Endothelial cell of umbilical vein (primary cell): ENCODE results near the gene CLEC20A. TPM values are rescaled to one million over a fixed set of nuclear protein-coding genes. Genes with fewer than 3 reads are reported as not detected.

Experiments
- BruUV-seq: library from RNA; stranded (reverse); fragments of 400-500 nt; replicated peaks from 2 replicates; lab custom pipeline; 2021; lab: Mats Ljungman, UMichigan
- CTCF ChIA-PET: fragments of 300-600, 350-600 bp; sonication (Branson Sonifier 250); formaldehyde crosslinking; loops from one replicate; lab custom pipeline; 2021; ENCODE audit warnings: antibody characterized with exemption, inconsistent platforms; lab: Charles Lee
- POLR2A ChIA-PET: fragments of 300-600, 350-600 bp; sonication (Branson Sonifier 250); formaldehyde crosslinking; loops from one replicate; lab custom pipeline; 2021; ENCODE audit warnings: antibody characterized with exemption, inconsistent platforms; lab: Charles Lee
- DNase-seq: peaks from one replicate; pipeline ENCODE4 v3.0.0-alpha.2; 2011; ENCODE audit warnings: low read depth, low spot score
- FAIRE-seq: peaks from 2 replicates; lab custom pipeline; 2011; peaks lifted over from hg19 to GRCh38; lab: Jason Lieb, UNC
- H2AFZ ChIP-seq: 2 replicates; pipeline ENCODE4 v1.6.0; 2012; ENCODE audit warnings: low read depth, low read length, control low read depth, inconsistent platforms
- H3K27ac ChIP-seq: 2 replicates; pipeline ENCODE4 v1.5.1; 2011; ENCODE audit warnings: low read depth, mild to moderate bottlenecking, control low read depth, low read length, moderate library complexity; ENCODE audit not compliant: insufficient read depth
- H3K27me3 ChIP-seq, 2 experiments: 2 replicates each; pipeline versions ENCODE4 v1.6.0 to v1.6.1; 2011; ENCODE audit warnings: low read length in 2 of 2, mixed read lengths in 1 of 2; ENCODE audit not compliant: control insufficient read depth in 2 of 2, insufficient read depth in 2 of 2
- H3K36me3 ChIP-seq, 2 experiments: 2 replicates in 1 of 2; 3 replicates in 1 of 2; pipeline ENCODE4 v1.5.1; 2011; ENCODE audit warnings: low read length in 2 of 2, mild to moderate bottlenecking in 1 of 2, moderate library complexity in 1 of 2; ENCODE audit not compliant: control insufficient read depth in 2 of 2, insufficient read depth in 2 of 2; ENCODE audit errors: extremely low read depth in 1 of 2
- H3K4me1 ChIP-seq: 3 replicates; pipeline ENCODE4 v1.5.1; 2011; ENCODE audit warnings: mild to moderate bottlenecking, low read length; ENCODE audit not compliant: control insufficient read depth, insufficient read depth; ENCODE audit errors: extremely low read depth
- H3K4me2 ChIP-seq: 2 replicates; pipeline ENCODE4 v1.6.1; 2011; ENCODE audit warnings: low read length, control low read depth, mixed read lengths; ENCODE audit not compliant: insufficient read depth
- H3K4me3 ChIP-seq, 3 experiments: fragments of 200-600 bp in 1 of 3; sonication (generic), shearing (Covaris generic) in 1 of 3; replicated peaks in 1 of 3; 2 replicates each; pipeline ENCODE4 v1.5.1; 2011 to 2016; ENCODE audit warnings: control low read depth in 3 of 3, low read length in 3 of 3, mild to moderate bottlenecking in 2 of 3, inconsistent platforms in 1 of 3, low read depth in 1 of 3, moderate library complexity in 1 of 3; ENCODE audit not compliant: insufficient read depth in 1 of 3
- H3K79me2 ChIP-seq: 2 replicates; pipeline ENCODE4 v1.6.0; 2012; ENCODE audit warnings: low read length, inconsistent platforms; ENCODE audit not compliant: control insufficient read depth, insufficient read depth
- H3K9ac ChIP-seq: replicated peaks from 2 replicates; pipeline ENCODE3; 2011; ENCODE audit warnings: low read length, control low read depth; ENCODE audit not compliant: insufficient read depth; ENCODE audit errors: extremely low read depth
- H3K9me1 ChIP-seq: replicated peaks from 3 replicates; pipeline ENCODE4 v1.6.0; 2011; ENCODE audit warnings: mild to moderate bottlenecking, low read length; ENCODE audit not compliant: control insufficient read depth, insufficient read depth; ENCODE audit errors: extremely low read depth
- H3K9me3 ChIP-seq: replicated peaks from 2 replicates; pipeline ENCODE4 v1.5.1; 2012; ENCODE audit warnings: low read length, inconsistent platforms; ENCODE audit not compliant: control insufficient read depth, insufficient read depth
- H4K20me1 ChIP-seq: replicated peaks from 2 replicates; pipeline ENCODE3; 2011; ENCODE audit warnings: mild to moderate bottlenecking, low read length; ENCODE audit not compliant: control insufficient read depth, insufficient read depth; ENCODE audit errors: extremely low read depth
- EZH2 ChIP-seq: IDR thresholded peaks from 2 replicates; pipeline ENCODE4 v1.6.1; 2012; ENCODE audit warnings: borderline replicate concordance, low read depth, mild to moderate bottlenecking, moderate library complexity, low read length, inconsistent platforms; ENCODE audit not compliant: severe bottlenecking
- FOS ChIP-seq: IDR thresholded peaks from 2 replicates; pipeline ENCODE4 v1.6.1; 2011; ENCODE audit warnings: mild to moderate bottlenecking, low read length, moderate library complexity, borderline replicate concordance; ENCODE audit not compliant: insufficient read depth
- GATA2 ChIP-seq: IDR thresholded peaks from 2 replicates; pipeline ENCODE4 v1.7.0; 2011; ENCODE audit warnings: low read depth, mild to moderate bottlenecking, moderate library complexity, mixed read lengths, low read length; ENCODE audit not compliant: insufficient read length, insufficient read depth
- JUN ChIP-seq: IDR thresholded peaks from 2 replicates; pipeline ENCODE4 v1.6.1; 2011; ENCODE audit warnings: borderline replicate concordance, low read depth; ENCODE audit not compliant: insufficient read length, insufficient read depth
- MYC ChIP-seq: IDR thresholded peaks from one replicate; pipeline ENCODE4 v1.6.1; 2011; ENCODE audit warnings: mild to moderate bottlenecking, low read depth, low read length
- POLR2A ChIP-seq: IDR thresholded peaks from 2 replicates; pipeline ENCODE4 v1.6.1; 2012; ENCODE audit warnings: low read depth, mild to moderate bottlenecking, control low read depth, low read length
- POLR2AphosphoS5 ChIP-seq: IDR thresholded peaks from 2 replicates; pipeline ENCODE4 v1.6.1; 2012; ENCODE audit warnings: low read depth, mild to moderate bottlenecking, control low read depth, low read length, moderate library complexity; ENCODE audit not compliant: insufficient read depth
- dilution Hi-C: fragments of 300-500 bp; cut with MboI; formaldehyde crosslinking; loops from one replicate; pipeline ENCODE4 v1.15.0; 2019; ENCODE audit warnings: low sequenced_read_pairs; ENCODE audit not compliant: extremely low pct_ligation_motif_present
- intact Hi-C: fragments of 100-400 bp; cut with micrococcal nuclease; formaldehyde crosslinking; loops from one replicate; pipeline ENCODE4 v1.10.0; 2022
- polyA plus RNA-seq, 4 experiments: library from polyadenylated mRNA; depleted of rRNA in 3 of 4; stranded (reverse) in 3 of 4; unstranded in 1 of 4; fragments of >200 nt; gene quantifications; 2 replicates each; pipeline versions ENCODE4 v1.2.1 to v1.2.3, GENCODE V29; 2011 to 2012; ENCODE audit warnings: missing spikeins in 1 of 4
- total RNA-seq: library from RNA; stranded (reverse); gene quantifications from 2 replicates; pipeline ENCODE4 v1.2.3, GENCODE V29; 2021
- TF ChIP-seq, protein P1 (sequence below), 2 donors: IDR thresholded peaks; 1 replicate in 1 of 2; 2 replicates in 1 of 2; pipeline ENCODE4 v1.5.1; 2011; ENCODE audit warnings: low read length in 2 of 2, mild to moderate bottlenecking in 2 of 2, moderate library complexity in 2 of 2, control low read depth in 1 of 2, inconsistent platforms in 1 of 2, low read depth in 1 of 2; ENCODE audit not compliant: insufficient read depth in 1 of 2; ENCODE audit errors: extremely low read depth in 1 of 2
- TF ChIP-seq, protein P2 (sequence below): IDR thresholded peaks from 2 replicates; pipeline ENCODE4 v1.6.1; 2011; ENCODE audit not compliant: insufficient read depth, insufficient read length

Gene CLEC20A
- total and polyA plus RNA-seq, 2 donors (not counting 3 experiments of a cell fraction or from before 2014, with no cell fraction given) = not detected

DNA sequence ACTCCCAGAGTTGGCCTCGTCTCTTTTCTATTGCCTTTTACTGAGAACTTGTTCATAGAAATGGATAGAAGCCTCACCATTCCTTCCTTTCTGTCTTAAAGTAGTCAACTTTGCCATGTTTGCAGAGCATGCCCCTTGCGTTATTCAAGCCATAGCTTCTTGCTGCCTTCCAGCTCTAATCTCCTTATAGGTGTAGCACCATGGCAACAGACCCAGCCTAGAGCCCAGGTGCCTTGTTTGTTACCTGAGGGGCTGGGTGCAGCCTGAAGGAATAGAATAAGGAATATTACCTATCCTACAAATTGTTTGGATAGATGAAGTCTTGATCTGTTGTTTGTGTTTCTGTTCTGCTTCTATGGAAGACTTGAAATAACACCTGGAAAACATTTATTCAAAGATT lies 59.9 kb downstream of the CLEC20A start:
- Histone ChIP-seq H3K9me1 (no peaks in the 10 kb centered on the region), H3K4me2 (no peak overlapping the region), H3K36me3 (peaks cover 0 to 3% of the 10 kb centered on the region in 2 experiments), H2AFZ (no peak overlapping the region), H3K27me3 (no peaks in the 10 kb centered on the region), H3K27ac (no peak overlapping the region), H3K4me1 (no peaks in the 10 kb centered on the region), H3K9ac (no peak overlapping the region), H3K79me2 (no peaks in the 10 kb centered on the region), H3K4me3 (no peak overlapping the region), H3K9me3 (no peaks in the 10 kb centered on the region), H4K20me1 (no peaks in the 10 kb centered on the region)
- FAIRE-seq = no peak
- TF ChIP-seq MYC (no peak), JUN (no peak), EZH2 (no peak), FOS (no peak), GATA2 (no peak), POLR2AphosphoS5 (no peak), POLR2A (no peak)
- TF ChIP-seq, protein P1, sequence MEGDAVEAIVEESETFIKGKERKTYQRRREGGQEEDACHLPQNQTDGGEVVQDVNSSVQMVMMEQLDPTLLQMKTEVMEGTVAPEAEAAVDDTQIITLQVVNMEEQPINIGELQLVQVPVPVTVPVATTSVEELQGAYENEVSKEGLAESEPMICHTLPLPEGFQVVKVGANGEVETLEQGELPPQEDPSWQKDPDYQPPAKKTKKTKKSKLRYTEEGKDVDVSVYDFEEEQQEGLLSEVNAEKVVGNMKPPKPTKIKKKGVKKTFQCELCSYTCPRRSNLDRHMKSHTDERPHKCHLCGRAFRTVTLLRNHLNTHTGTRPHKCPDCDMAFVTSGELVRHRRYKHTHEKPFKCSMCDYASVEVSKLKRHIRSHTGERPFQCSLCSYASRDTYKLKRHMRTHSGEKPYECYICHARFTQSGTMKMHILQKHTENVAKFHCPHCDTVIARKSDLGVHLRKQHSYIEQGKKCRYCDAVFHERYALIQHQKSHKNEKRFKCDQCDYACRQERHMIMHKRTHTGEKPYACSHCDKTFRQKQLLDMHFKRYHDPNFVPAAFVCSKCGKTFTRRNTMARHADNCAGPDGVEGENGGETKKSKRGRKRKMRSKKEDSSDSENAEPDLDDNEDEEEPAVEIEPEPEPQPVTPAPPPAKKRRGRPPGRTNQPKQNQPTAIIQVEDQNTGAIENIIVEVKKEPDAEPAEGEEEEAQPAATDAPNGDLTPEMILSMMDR (IDR thresholded peaks at IDR 0.05; ENCODE audit: extremely low read depth in 1 of 2, insufficient read depth in 1 of 2, low read depth in 1 of 2, low read length in 2 of 2) = no peak
- TF ChIP-seq, protein P2, sequence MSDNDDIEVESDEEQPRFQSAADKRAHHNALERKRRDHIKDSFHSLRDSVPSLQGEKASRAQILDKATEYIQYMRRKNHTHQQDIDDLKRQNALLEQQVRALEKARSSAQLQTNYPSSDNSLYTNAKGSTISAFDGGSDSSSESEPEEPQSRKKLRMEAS = no peak
- CTCF ChIA-PET = no interaction called here
- dilution Hi-C loops = no loop called here
- POLR2A ChIA-PET = no interaction called here
- DNase-seq = no peak
- no TSS peak for BruUV-seq
- intact Hi-C loops = no loop called here
